GM19395 (cell line): ENCODE measurements around the gene ADARB1.

Source experiments
- ATAC-seq: cut with Tn5 transposase; IDR thresholded peaks from one replicate; pipeline ENCODE4 v1.9.1; 2021; ENCODE audit warnings: mild to moderate bottlenecking, moderate library complexity; ENCODE audit not compliant: unreplicated experiment

Gene ADARB1

DNA sequence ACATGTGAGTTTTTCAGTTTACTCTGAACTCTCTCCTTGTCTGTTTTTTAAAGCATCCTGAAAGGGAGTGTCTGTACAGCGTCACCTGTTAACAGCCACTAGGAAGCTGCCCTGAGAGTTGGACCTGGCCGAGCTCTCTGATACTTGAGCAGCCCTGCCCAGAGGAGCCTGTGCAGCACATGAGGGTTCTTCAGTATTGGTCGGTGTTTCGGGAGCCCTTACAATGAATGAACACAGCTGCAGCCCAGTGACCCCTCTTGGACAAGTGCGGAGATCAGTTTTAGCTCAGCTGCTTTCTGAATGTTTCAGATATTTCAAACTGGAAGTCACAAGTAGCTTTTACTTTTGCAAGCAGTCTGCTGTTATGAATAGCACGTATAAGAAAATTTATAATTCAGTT, 39.2 kb downstream of the ADARB1 start:
- ATAC-seq = no peak

DNA sequence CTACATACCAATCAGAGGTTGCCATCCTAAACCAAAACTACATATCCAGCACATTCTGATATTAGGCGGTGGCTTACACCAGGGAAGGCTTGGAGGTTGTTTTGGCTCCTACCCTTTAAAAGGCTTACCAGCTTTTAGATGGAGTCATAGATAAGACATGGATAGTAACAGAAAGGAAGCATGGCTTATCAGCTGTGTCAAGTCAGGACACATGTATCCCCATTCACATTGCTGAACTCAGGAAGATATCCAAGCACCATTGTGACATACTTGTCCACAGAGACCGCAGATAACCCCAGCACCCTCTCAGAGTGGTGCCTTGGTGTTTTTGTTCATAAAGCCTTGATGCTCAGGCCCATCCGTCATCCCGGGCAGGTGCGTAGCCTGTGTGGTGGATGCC, 39.7 kb downstream of the ADARB1 start:
- ATAC-seq = no peak

DNA sequence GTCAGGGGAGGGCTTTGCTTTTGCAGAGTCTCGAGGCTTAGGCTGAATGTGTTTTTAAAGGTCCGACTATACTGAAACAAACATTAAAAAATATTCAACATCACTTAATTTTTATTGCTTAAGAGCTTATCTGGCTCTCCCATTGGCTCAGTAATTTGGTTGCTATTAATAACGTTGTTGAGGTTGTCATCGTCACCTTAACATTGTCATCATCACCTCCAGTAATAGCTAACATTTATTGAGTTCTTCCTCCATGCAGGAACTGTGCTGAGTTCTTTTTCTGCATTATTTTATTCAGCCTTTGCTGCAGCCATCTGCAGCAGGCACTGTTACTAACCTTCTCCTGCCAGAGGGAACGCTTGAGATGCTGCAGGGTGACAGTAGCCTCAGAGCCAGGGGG, 40.1 kb downstream of the ADARB1 start:
- no peak for ATAC-seq

DNA sequence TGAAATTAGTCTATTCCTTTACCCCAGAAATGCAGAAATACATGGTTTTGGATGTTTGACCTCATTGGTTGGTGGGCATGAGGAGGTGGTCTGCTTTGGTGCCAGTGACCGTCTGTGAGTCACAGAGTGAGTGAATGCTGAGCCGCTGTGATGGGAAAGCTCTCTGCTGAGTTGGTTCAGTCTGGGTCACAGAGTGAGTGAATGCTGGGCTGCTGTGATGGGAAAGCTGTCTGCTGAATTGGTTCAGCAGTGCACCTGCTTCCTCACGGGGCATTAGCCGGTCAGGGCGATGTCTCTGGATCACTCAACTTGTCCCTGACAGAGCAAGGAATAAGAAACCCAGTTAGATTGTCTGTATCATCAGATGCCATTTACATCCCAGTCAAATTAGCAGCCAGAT, 40.8 kb downstream of the ADARB1 start:
- no peak for ATAC-seq

DNA sequence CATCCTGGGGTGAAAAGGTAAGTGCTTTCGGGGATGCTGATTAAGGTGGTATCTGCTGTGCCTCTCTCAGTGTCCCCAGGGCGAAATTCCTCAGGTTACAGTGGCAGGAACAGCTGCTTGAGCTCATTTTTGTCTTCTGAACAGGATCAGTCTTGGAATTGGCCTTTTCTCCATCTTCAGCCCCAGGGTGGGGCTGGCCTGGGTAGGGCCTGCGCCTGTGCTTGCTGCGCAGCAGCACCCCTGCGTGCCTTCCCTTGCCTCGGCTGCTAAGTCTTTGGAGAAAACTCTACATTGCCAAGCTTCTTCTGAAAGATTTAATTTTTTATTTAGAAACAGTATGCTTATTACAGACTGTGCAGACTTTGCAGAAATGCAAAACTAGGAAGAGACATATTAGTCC, 41.7 kb downstream of the ADARB1 start:
- no peak for ATAC-seq

DNA sequence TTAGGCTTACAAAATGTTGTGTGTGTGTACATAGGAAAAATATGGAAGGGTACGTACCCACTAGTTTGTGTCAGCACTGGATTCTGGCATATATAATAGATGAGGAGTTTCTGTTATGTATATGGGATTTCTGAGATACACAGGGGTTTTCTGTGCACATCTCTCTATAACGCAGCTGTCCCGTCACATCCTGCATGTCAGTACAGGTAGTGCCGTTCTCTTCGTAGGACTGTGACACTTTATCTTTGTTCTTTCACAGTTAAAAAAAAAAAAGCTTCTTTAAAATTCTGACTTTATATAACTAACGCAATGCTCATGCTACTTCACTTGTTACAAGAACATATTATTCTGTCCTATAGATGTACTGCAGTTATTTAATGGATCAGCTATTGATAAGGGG, 42.9 kb downstream of the ADARB1 start:
- ATAC-seq = no peak

DNA sequence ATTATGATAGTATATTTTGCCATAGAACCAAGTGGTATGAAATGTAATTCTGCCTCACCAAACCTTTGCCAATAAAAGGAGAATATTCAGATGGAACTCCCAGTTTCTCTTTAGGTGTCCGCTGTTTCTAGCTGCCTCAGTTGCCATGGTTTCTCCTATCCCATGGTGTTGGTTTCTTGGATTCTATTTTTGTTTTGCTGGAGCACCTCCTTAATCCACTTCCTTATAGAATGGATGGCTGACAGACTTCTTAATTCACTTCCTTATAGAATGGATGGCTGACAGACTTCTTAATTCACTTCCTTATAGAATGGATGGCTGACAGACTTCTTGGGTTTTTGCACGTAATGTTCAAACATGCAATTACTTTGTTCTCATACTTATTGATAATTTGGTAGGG, 43.7 kb downstream of the ADARB1 start:
- no peak for ATAC-seq

DNA sequence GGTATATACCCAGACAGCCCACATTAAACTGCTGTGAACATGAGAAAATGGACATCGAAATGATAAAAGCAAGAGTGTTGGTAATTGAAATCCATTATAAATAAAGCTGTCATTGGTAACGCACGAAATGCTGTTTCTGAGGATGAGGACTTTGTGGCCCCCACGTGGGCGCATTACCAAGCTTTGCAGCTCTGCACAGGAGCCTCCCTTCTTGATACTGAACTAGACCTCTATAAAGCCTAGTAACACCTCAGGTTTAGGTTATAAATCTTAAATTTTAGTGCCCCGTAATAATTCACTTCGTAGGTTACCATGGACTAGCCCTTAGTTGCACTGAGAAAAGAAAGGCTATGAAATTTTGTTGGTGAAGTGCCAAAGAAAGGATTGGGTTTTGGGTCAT, 45.4 kb downstream of the ADARB1 start:
- no peak for ATAC-seq

DNA sequence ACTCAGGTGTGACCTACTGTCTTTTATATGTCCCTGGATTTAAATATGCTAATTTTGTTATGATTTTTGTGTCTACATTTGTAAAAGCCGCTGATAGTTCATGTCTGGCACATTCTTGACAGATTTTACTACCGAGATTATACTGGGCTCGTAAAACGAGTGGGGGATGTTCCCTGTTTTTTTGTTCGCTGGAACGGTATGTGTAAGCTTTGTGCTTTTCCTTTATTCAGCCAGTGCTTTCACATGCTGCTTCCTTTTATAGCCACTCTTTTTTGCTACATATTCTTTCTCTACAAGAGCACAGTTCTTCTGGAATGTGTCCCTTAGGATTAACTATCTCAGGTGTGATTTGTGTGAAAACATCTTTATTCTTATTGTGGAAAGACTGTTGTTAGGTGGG, 46.6 kb downstream of the ADARB1 start:
- no peak for ATAC-seq

DNA sequence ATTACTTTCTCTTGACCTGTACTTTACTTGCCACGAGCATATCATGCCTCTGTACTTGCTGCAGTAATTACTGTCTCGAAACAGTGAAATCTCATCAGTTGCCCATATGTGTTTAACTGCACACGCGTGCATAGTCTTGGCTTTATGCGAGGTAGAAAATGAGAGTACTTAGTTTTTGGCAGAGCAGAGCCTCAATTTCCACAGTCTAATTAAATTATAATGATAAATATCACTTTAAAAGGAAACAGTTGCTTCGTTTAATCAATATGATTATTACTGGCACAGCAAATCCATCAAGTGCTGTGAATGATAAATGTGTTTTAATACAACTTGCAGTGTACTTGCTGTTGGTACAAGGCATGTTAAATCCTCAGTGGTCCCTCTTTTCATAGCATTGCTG, 47.6 kb downstream of the ADARB1 start:
- no peak for ATAC-seq

DNA sequence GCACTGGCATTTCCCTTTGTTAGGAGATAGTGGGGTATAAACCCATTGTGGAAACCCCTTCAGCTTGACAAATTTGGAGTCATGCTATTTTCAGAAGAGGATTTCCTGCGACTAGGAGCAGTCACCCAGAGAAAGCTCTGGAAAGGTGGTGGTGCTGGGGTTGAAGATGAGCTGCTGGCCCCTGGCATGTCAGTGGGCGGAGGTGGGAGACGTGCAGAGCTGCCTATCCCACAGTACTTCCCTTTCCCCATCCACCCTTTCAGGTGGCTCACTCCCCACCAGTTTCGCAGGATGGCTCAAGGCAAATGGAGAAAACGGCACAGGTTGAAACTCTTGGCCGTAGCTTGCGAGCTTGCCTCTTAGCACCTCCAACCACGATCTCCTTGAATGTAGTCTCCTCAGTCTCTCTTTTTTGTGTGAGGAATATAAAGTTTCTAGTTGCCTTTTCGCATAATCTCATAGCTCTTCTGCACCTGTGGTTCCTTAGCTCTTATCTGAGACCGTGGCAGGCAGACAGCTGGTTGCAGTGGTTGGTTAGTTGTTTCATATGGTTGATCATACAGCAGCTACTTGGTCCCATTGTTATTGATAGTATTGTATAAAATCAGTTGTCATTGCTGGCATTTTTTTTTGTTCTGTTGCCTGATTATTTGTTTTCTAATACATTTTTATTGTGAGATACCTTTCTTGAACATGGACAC, 48.2 kb downstream of the ADARB1 start:
- ATAC-seq = no peak

DNA sequence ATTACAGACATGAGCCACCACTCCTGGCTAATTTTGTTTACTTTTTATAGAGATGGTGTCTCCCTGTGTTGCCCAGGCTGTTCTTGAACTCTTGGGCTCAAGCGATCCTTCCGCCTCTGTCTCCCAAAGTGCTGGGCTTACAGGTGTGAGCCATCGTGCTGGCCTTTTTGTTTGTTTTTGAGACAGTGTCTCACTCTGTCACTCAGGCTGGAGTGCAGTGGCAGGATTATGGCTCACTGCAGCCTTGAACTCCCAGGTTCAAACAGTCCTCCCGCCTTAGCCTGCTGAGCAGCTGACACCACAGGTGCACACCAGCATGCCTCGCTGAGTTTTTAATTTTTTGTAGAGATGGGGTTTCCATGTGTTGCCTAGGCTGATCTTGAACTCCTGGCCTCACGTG, 49.1 kb downstream of the ADARB1 start:
- ATAC-seq = no peak

DNA sequence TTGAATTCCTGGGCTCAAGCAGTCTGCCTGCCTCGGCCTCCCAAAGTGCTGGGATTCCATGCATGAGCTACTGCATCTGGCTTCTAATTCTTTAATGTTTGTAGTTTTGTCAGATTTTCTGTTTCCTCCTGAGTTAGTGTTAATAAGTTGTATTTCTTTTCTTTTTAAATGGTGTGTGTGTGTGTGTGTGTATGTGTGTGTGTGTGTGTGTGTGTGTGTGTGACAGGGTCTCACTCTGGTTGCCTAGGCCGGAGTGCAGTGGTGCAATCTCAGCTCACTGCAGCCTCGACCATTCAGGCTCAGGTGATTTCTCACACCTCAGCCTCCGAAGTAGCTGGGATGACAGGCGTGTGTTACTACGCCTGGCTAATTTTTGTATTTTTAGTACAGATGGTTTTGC, 50.2 kb downstream of the ADARB1 start:
- ATAC-seq = no peak

DNA sequence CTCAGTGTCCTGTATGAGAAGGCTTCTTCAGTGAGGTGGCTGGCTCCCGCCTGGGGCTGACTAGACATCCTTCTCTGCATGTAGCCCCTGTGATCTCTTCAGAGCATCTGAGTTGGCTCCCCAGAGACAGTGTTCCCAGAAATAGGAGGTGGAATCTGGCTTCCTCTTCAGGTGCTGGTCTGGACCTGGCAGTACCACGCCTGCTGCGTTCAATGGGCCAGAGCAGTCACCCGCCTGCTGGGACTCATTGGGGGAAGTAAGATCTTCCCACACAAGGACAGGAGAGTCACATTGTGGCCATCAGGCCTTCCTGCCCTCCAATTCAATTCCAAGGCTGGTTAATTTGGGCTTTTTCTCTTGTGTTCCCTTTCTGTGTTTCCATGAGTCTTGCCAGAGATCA, 51.0 kb downstream of the ADARB1 start:
- ATAC-seq = no peak

DNA sequence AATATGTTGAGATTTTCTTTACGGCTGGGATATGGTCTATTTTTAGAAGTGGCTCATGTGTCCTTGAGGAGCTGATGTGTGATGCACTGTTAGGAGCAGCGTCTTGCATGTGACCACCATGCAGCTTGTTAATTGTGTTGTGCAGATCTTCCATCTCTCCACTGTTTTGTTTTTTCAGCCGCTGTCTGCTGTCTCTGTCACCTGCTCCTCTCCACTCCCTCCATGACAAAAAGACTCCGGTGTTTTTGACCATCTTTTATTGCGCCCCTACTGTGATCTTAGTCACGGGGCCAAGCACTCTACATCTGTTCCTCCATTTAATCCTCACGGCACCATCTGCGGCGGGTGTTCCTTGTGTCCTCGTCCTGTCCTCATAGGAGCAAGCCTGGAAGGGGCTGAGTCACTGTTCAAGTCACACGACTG, 51.8 kb downstream of the ADARB1 start:
- no peak for ATAC-seq

DNA sequence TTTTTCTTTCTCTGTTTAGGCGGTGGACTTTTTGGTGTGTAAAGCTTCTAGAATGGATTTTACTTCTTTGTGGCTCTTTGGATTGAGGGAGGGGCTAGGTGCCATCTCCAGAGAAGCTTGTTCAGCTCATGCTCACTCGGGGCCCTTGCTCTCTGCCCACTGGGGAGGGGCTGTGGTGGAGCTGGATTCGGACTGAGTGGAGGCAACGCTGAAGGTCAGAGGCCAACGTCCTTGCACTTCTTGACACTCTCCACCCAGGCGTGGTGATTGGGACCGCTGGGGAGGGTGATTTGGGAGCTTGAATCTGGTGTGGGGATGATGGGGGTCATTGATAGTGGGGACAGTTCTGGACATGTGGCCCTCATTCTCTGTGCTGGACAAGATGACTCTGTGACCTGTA, 52.6 kb downstream of the ADARB1 start:
- no peak for ATAC-seq

DNA sequence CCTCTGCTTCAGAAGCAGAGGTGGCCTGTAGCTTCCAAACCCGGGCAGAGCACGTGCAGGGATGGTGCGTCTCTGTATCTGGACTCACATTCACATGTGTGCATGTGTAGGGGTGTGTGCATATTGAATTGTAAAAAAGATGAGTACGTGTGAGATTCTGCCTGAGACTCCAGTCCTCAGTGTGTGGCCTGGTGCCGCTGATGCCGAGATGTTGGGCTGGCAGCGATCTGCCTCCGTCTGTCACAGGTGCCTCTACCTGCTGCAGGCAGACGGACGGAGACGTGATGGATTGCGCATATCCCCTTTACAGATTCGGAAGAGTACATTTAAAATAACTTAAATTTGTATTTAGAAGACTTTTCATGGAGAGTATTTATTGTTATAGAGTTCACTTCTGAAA, 53.6 kb downstream of the ADARB1 start:
- ATAC-seq = no peak

DNA sequence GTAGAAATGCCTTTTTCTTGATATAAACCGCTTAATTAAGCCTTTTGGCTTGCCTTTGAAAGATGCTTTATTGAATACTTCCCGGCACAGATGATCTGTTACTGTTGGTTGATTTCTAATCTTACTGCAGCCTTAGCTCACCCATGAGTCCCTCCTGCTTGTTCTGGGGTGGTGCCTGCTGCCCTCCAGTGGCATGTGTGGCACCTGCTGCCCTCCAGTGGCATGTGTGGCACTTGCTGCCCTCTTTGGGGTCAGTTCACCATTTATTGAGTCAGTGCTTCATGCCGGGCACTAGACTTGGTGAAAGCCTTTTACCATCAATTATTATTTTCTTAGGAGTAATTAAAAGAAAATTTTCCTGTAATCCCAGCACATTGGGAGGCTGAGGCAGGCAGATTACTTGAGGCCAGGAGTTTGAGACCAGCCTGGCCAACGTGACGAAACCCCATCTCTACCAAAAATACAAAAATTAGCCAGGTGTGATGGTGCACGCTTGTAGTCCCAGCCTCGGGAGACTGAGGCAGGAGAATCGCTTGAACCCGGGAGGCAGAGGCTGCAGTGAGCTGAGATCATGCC, 54.3 kb downstream of the ADARB1 start:
- no peak for ATAC-seq

DNA sequence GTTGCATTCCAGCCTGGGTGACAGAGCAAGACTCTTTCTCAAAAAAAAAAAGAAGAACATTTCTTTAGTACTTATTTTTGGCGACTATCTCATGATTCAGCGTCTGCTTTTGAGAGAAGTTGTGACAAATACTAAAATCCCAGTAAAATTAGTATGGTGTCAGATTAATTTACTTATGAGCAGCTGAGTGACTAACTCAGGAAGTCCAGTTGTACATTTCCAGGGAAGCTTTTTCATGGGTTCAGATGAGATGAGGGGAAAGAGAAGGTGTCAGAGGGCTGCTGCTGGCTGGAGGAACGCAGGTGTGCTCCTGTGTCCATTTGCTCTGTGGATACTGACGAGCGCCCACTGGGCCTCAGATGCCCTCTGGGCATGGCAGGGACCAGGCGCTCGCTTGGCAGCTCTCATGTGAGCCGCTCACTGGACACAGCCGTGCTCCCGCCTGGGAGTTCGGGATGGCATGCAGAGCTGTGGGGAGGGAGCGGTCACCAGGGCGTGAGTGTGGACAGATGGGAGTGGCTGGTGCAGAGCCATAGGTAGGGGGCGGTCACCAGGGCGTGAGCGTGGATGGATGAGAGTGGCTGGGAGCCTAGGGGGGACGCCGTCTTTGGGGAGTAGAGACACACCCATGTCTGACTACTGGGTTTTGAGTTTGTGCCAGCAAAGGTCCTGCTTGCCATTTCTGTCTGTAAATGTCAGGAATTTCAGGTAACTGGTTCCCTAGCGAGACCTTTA, 55.0 kb downstream of the ADARB1 start:
- no peak for ATAC-seq

DNA sequence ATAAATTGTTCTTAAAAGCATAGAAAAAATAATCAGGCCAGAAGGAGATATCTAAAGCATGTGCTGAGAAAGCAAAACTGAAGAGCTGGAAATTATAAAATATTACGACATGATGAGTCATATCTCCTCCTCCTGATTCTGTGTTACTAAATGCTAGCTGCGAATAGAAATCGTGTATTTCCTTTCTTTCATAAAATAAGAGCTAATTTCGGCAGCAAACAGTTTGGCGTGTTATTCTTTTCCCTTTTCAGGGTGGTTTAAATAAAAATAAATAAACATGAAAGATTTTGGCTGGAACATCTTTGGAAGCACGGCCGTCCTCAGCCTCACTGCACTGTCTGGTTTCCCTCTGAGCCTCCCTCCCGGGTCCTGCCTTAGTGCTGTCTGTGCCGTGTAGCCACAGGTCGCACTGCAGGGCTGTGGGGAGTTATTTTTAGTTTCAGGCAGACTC, 56.0 kb downstream of the ADARB1 start:
- no peak for ATAC-seq

DNA sequence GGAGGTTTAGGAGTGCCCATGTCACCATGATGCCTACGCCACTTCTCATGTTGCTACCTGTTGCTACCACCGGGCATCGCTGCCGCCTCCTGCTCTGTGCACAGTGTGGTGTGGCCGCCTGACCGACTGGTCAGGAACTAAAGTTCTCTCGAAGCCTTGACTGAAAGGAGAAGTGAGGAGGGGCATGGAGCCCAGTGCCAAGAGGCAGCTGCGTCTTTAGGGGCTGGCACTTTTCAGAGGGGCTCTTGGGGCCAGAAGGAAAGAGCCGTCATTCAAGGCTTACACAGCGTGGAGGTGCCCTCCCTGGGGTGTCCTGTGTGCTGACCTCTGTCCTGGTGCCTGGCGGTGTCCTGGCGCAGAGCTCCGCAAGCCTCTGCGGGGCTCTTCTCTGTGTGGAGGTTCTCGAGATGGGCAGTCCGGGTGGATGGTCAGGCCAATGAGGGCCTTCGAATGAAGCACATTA, 57.2 kb downstream of the ADARB1 start:
- ATAC-seq = no peak
